Dendritic cell treated with granulocyte-macrophage colony-stimulating factor and Interleukin-4, amounts not matched to agents 40 ng/mL and 50 ng/mL, for 4 days (primary cell): ENCODE measurements around the gene OBSCN.
"Not testable (repeated sequence)": the region's sequence is repeated elsewhere in the genome, so short reads cannot be mapped to it uniquely, and the experiment has no call there.

Experiments
- H3K27ac Mint-ChIP-seq: one replicate; pipeline ENCODE4 v1.8.0; 2022; ENCODE audit warnings: mild to moderate bottlenecking, mixed read lengths
- H3K27me3 Mint-ChIP-seq: one replicate; pipeline ENCODE4 v1.8.0; 2022; ENCODE audit warnings: mild to moderate bottlenecking, mixed read lengths
- H3K36me3 Mint-ChIP-seq: one replicate; pipeline ENCODE4 v1.8.0; 2022; ENCODE audit warnings: low read depth, mixed read lengths
- H3K4me1 Mint-ChIP-seq: one replicate; pipeline ENCODE4 v1.8.0; 2022; ENCODE audit warnings: low read depth, mixed read lengths
- H3K4me3 Mint-ChIP-seq: one replicate; pipeline ENCODE4 v1.8.0; 2022; ENCODE audit warnings: mild to moderate bottlenecking, moderate library complexity, mixed read lengths
- H3K9me3 Mint-ChIP-seq: one replicate; pipeline ENCODE4 v1.8.0; 2022; ENCODE audit warnings: mixed read lengths
- intact Hi-C: fragments of 100-400 bp; cut with micrococcal nuclease; formaldehyde crosslinking; loops from one replicate; pipeline ENCODE4 v1.15.0; 2022

The OBSCN gene

DNA sequence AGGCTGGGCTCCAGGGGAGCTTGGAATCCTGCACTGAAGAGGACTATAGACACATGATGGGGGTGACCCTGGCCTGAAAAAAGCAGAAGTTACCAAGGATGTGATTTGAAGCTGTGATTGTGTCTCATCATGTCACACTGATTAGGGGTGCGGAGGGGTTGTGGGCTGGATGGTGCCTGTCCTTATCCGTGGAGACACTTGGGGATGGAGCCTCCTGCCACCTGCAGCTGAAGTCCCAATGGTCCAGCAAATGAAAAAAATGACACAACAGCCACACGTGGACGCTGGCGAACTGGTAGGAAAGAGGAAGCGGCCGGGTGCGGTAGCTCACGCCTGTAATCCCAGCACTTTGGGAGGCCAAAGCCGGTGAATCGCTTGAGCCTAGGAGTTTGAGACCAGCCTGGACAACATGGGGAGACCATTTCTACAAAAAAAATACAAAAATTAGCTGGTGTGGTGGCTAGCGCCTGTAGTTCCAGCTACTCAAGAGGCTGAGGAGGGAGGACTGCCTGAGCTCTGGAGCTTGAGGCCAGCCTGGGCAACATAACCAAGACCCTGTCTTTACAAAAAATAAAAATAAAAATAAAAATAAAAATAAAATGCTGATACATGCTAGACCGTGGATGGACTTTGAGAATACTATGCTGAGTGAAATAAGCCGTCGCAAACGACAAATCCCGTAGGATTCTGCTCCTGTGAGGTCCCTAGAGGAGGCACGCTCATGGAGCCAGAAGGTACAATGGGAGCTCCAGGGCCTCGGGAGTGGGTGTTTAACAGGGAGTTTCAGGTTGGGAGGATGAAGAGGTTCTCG, 43.1 kb upstream of the OBSCN start:
- peaks cover 70% of the 10 kb centered on the region for H3K4me1 Mint-ChIP-seq
- peak overlapping the region; percentile 83 for H3K4me3 Mint-ChIP-seq
- peak overlapping the region; percentile 91 for H3K27ac Mint-ChIP-seq
- intact Hi-C loops: loop anchor here (1.0 to 5.0 kb wide), 4 partner anchors 24 to 323 kb away; partner anchors contain the start of genes ARF1, GUK1, MRPL55 and RNF187
- H3K27me3 Mint-ChIP-seq: peaks cover 21% of the 10 kb centered on the region
- peaks cover 5% of the 10 kb centered on the region for H3K36me3 Mint-ChIP-seq
- H3K9me3 Mint-ChIP-seq: no peaks in the 10 kb centered on the region

GRCh38 chr1:228165372-228166169, 42.3 kb upstream of the OBSCN start, which contains the start of gene IBA57:
IBA57 (plus strand) TSS chr1:228165804; CDS start chr1:228165817, 13 bp downstream.
- intact Hi-C loops: loop anchor here (1.0 to 5.0 kb wide), 4 partner anchors 25 to 322 kb away; partner anchors contain the start of genes ARF1, GUK1, MRPL55 and RNF187
- Mint-ChIP-seq H3K27me3 (peaks cover 21% of the 10 kb centered on the region), H3K4me1 (peaks cover 71% of the 10 kb centered on the region), H3K9me3 (no peaks in the 10 kb centered on the region), H3K36me3 (peaks cover 5% of the 10 kb centered on the region), H3K4me3 (peak within 1 kb of the TSS; percentile 83), H3K27ac (peak within 1 kb of the TSS; percentile 91)

DNA sequence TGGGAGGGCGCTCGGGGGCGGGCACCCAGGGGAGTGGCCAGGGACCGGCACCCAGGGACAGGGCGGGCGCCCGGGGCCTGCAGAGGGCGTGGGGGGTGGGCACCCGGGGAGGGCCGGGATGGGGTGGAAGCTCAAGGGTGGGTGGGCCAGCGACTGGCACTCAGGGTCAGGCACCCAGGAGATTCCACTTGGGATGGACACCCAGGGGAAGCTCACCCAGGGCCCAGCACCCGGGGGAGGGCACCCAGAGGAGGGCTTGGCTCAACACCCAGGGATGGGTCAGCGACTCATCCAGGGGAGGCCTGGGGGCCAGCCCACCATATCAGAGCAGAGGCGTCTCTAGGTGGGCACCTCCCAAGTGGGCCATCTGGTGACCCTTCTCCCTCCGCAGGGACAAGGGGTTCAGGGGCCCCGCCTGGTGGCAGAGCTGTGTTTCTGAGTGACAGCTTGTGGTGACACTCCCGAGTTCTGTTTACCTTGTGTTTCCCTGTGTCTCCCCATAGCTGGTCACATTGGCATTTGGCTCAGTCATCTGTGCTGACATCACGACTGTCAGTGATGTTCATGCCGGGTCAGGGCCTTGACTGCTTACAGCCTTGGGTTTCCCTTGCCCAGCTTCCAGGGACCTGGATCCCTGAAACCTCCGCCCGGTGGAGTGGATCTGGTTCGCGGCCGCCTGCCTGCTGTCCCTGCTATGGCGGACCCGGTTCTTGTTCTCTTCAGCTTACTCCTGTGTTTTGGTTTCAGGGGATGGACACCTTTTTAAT, 41.5 kb upstream of the OBSCN start:
- intact Hi-C loops: loop anchor here (5.0 kb wide), 1 partner anchor 321 kb away; the partner anchor contains the start of gene RNF187
- Mint-ChIP-seq H3K27ac (peak overlapping the region; percentile 91), H3K4me3 (peak overlapping the region; percentile 83), H3K9me3 (no peaks in the 10 kb centered on the region), H3K4me1 (peaks cover 68% of the 10 kb centered on the region), H3K36me3 (peaks cover 5% of the 10 kb centered on the region), H3K27me3 (peaks cover 21% of the 10 kb centered on the region)

GRCh38 chr1:228168563-228169270, 39.1 kb upstream of the OBSCN start:
- intact Hi-C loops: loop anchor here (5.0 kb wide), 1 partner anchor 319 kb away; the partner anchor contains the start of gene RNF187
- Mint-ChIP-seq H3K4me3 (no peak overlapping the region), H3K9me3 (no peaks in the 10 kb centered on the region), H3K27me3 (peaks cover 2% of the 10 kb centered on the region), H3K4me1 (peaks cover 45% of the 10 kb centered on the region), H3K27ac (peak overlapping the region; percentile 25), H3K36me3 (peaks cover 5% of the 10 kb centered on the region)

DNA sequence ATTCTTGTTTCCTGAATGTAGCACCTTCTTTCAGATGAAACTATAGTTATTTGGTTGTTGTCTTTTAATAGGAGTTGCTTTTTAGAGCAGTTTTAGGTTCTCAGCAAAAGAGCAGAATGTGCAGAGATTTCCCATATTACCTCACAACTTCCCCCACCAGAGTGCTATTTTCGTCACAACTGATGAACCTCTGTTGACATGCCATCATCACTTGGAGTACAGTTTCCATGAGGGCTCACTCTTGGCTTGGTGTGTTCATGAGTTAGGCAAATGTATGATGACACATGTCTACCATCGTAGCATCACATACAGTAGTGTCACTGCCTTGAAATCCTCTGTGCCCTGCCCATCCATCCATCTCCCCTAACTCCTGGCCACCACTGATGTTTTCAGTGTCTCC, 38.5 kb upstream of the OBSCN start:
- Mint-ChIP-seq H3K9me3 (no peaks in the 10 kb centered on the region), H3K4me3 (no peak overlapping the region), H3K36me3 (peaks cover 5% of the 10 kb centered on the region), H3K27me3 (no peaks in the 10 kb centered on the region), H3K27ac (peak overlapping the region; percentile 36), H3K4me1 (peaks cover 39% of the 10 kb centered on the region)
- intact Hi-C loops: loop anchor here (5.0 kb wide), 1 partner anchor 318 kb away; the partner anchor contains the start of gene RNF187

DNA sequence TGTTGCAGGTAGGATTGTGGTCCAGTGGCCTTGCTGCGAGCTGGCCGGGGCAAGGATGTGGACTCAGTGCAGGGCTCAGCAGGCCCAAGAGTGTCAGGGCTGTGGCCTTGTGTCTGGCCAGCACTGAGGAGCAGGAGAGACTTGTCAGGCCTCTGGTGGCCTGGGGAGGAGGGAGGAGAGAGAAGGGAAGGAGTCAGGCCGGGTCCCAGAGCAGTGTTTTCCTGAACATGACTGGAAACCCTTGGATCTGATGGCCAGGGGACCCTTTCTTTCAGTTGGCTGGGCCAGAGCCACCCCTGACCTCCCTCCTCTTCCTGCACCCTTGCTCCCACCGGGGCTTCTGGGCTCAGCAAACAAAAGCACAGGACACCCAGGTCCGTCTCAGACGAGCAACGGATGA, 37.2 kb upstream of the OBSCN start:
- intact Hi-C loops: no loop called here
- no peaks in the 10 kb centered on the region for H3K27me3 Mint-ChIP-seq
- H3K9me3 Mint-ChIP-seq: no peaks in the 10 kb centered on the region
- H3K36me3 Mint-ChIP-seq: peaks cover 13% of the 10 kb centered on the region
- no peak overlapping the region for H3K27ac Mint-ChIP-seq
- no peak overlapping the region for H3K4me3 Mint-ChIP-seq
- peaks cover 28% of the 10 kb centered on the region for H3K4me1 Mint-ChIP-seq

GRCh38 chr1:228171221-228171891, 36.5 kb upstream of the OBSCN start:
- no peak overlapping the region for H3K4me3 Mint-ChIP-seq
- peaks cover 28% of the 10 kb centered on the region for H3K4me1 Mint-ChIP-seq
- H3K36me3 Mint-ChIP-seq: peaks cover 20% of the 10 kb centered on the region
- intact Hi-C loops: no loop called here
- H3K27ac Mint-ChIP-seq: no peak overlapping the region
- no peaks in the 10 kb centered on the region for H3K9me3 Mint-ChIP-seq
- H3K27me3 Mint-ChIP-seq: no peaks in the 10 kb centered on the region

DNA sequence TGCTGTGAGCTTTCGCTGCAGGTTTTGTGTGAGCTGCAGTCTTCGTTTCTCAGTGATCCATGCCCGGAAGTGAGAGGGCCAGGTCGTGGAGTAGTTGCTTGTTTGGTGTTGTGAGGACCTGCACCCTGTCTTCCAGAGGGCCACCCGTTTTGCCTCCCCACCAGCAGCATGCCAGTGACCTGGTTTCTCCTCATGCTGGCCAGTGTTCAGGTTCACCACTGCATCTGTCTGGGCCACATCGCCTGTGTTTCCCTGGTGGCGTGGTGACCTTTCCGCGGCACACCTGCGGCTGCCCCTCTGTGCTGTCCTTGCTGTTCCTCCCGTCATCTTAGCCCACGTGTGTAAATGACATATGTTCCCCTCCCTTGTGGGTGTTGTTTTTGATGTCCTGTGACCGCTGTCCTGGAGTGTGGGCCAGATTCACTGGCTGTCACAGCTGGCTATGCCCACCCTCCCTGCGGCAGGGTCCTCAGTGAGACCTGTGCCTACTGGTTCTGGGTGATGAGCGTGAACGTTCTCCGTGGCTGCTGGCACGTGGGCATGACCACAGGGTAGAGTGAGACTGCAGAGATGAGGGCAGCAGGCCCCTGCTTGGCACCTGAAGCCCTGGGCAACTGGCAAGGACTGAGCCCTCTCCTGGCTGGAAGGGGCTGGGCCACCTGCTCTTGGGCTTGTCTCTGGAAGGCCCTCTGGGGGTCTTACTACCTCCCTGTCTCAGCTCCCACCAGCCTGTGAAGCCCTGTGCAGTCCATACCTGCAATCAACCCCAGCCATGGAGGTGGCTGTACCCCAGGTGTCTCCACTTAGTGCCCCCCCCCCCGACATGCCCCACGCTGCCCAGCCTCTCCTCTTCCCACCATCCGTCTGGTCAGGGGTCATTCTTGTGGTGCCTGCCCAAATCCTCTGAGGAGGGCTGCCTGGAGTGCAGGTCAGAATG, 35.0 kb upstream of the OBSCN start:
- no peaks in the 10 kb centered on the region for H3K27me3 Mint-ChIP-seq
- no peaks in the 10 kb centered on the region for H3K9me3 Mint-ChIP-seq
- H3K36me3 Mint-ChIP-seq: peaks cover 25% of the 10 kb centered on the region
- no peak overlapping the region for H3K27ac Mint-ChIP-seq
- peaks cover 20% of the 10 kb centered on the region for H3K4me1 Mint-ChIP-seq
- intact Hi-C loops: no loop called here
- H3K4me3 Mint-ChIP-seq: no peak overlapping the region

GRCh38 chr1:228173528-228174481, 34.0 kb upstream of the OBSCN start:
- Mint-ChIP-seq H3K4me1 (peaks cover 22% of the 10 kb centered on the region), H3K36me3 (peaks cover 20% of the 10 kb centered on the region)
- H3K9me3 Mint-ChIP-seq, H3K4me3 Mint-ChIP-seq, H3K27me3 Mint-ChIP-seq, intact Hi-C loops, H3K27ac Mint-ChIP-seq: not testable (repeated sequence)

GRCh38 chr1:228174482-228175315, 33.1 kb upstream of the OBSCN start:
- Mint-ChIP-seq H3K4me3 (no peak overlapping the region), H3K4me1 (peaks cover 22% of the 10 kb centered on the region), H3K27me3 (no peaks in the 10 kb centered on the region), H3K27ac (no peak overlapping the region), H3K9me3 (no peaks in the 10 kb centered on the region), H3K36me3 (peaks cover 19% of the 10 kb centered on the region)
- intact Hi-C loops: no loop called here
